Kidney (tissue), 14 donors: ENCODE data around the gene GFOD2. TPM values are rescaled to one million over a fixed set of nuclear protein-coding genes. Genes with fewer than 3 reads are reported as not detected.

Source experiments
- DNase-seq, 5 donors: peaks; one replicate each; pipeline ENCODE4 v3.0.0-alpha.2; 2013 to 2020
- FAIRE-seq: peaks from 2 replicates; lab custom pipeline; 2012; peaks lifted over from hg19 to GRCh38; lab: Jason Lieb, UNC
- H3K27ac ChIP-seq, 2 donors: one replicate each; pipeline ENCODE4 v1.7.0; 2013; ENCODE audit warnings: low read depth in 2 of 2, low read length in 2 of 2, inconsistent platforms in 1 of 2
- H3K27me3 ChIP-seq: one replicate; pipeline ENCODE4 v1.7.1; 2013; ENCODE audit warnings: low read length, inconsistent platforms; ENCODE audit not compliant: control insufficient read depth, insufficient read depth
- H3K36me3 ChIP-seq, 3 donors: one replicate each; pipeline versions ENCODE4 v1.7.0 to v1.7.1; 2013; ENCODE audit warnings: low read length in 3 of 3, control low read depth in 1 of 3, inconsistent platforms in 1 of 3; ENCODE audit not compliant: insufficient read depth in 3 of 3, control insufficient read depth in 2 of 3
- H3K4me1 ChIP-seq, 3 donors: one replicate each; pipeline versions ENCODE4 v1.7.0 to v1.7.1; 2013; ENCODE audit warnings: low read length in 3 of 3, inconsistent platforms in 1 of 3, low read depth in 1 of 3; ENCODE audit not compliant: control insufficient read depth in 2 of 3, insufficient read depth in 2 of 3
- H3K4me3 ChIP-seq, 3 donors: one replicate each; pipeline versions ENCODE4 v1.7.0 to v1.8.1; 2013; ENCODE audit warnings: low read length in 3 of 3, control low read depth in 1 of 3, inconsistent platforms in 1 of 3
- H3K9ac ChIP-seq, 3 donors: one replicate each; pipeline versions ENCODE4 v1.7.0 to v1.7.1; 2013; ENCODE audit warnings: low read length in 3 of 3, control low read depth in 1 of 3, inconsistent platforms in 1 of 3
- H3K9me3 ChIP-seq, 3 donors: one replicate each; pipeline versions ENCODE4 v1.7.0 to v1.7.1; 2013; ENCODE audit warnings: low read length in 3 of 3, control low read depth in 1 of 3, inconsistent platforms in 1 of 3; ENCODE audit not compliant: control insufficient read depth in 2 of 3, insufficient read depth in 1 of 3
- intact Hi-C: fragments of 100-400 bp; cut with DNase I; formaldehyde crosslinking; loops from one replicate; pipeline ENCODE4 v1.11.1; 2022
- polyA plus RNA-seq: library from polyadenylated mRNA; stranded (reverse); fragments of 350-450 nt; fragmentation: Illumina TruSeq; extraction: RNeasy Lipid Tissue Mini Kit (QIAGEN cat#74804); gene quantifications from one replicate; pipeline ENCODE4 v1.2.3, GENCODE V29; 2014; ENCODE audit warnings: low read depth, low replicate concordance; ENCODE audit not compliant: insufficient read depth
- total RNA-seq: library from RNA; stranded (reverse); fragmentation: NEBNext Ultra II Directional; extraction: Animal tissue kit (Norgen Biotek cat#: 25700); gene quantifications from one replicate; pipeline ENCODE4 v1.2.1, GENCODE V29; 2021
- TF ChIP-seq, protein P1 (sequence below): IDR thresholded peaks from 3 replicates; pipeline ENCODE4 v1.5.1; 2012; ENCODE audit warnings: mild to moderate bottlenecking, moderate library complexity, borderline replicate concordance; ENCODE audit not compliant: insufficient read depth; ENCODE audit errors: extremely low read depth
- donor health status: control.
- donor health status: control.
- donor health status: control.
- donor health status: control.
- donor health status: control.
- donor health status: DM: yes; HTN: yes; CAD: no.
- donor health status: Normal renal cell carcinoma (clear cell type).

Gene GFOD2
- total and polyA plus RNA-seq, 2 donors from 2014 or later, result 14.5 to 24.5 TPM

DNA sequence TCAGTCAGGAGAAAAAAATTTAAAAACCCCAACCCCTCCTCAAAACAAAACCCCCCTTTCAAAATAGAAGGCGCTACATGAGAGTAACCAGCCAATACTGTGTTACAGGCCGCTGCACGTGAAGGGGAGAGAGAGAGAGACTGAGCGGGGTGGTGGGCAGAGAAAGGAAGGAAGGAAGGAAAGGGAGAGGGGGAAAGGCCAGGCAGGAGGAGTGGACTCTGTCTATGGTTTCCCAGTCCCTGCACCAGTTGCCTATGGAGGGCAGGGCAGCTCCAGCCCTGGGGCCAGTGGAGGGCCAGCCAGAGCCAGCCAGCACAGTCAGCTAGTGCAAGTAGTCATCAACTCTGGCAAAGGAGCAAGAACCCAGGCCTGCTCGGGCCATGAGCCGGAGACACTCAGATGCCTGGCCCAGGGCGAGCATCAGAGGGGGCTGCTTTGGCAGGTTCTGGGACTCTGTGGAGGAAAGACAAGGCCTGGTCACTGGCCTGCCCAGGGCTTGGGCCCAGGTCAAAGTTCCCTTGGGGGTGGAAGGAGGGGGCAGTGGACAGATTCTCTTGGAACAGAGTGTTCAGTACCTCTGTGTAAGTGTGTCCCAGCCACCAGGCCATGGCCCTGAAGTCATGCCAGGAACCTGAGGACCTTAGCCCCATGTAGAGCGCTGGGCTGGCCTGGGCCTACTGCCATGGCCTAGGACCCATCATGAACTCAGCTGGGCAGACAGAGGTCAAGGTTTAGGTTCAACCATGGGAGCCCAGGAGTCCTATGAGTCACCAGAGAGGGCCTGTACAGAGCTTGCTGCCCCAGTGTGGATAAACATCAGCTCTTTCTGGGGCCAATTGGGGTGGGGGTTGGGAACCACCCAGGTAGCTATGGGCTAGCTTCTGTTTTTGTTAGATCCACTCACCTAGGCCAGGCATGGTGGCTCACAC lies 7.3 kb upstream of the GFOD2 start:
- H3K27me3 ChIP-seq, result no peaks in the 10 kb centered on the region
- no peaks in the 10 kb centered on the region for H3K9me3 ChIP-seq
- no peak overlapping the region for H3K4me3 ChIP-seq
- DNase-seq (peak in 1 of 5 donors; percentile 61), FAIRE-seq (no peak)
- TF ChIP-seq, protein P1, sequence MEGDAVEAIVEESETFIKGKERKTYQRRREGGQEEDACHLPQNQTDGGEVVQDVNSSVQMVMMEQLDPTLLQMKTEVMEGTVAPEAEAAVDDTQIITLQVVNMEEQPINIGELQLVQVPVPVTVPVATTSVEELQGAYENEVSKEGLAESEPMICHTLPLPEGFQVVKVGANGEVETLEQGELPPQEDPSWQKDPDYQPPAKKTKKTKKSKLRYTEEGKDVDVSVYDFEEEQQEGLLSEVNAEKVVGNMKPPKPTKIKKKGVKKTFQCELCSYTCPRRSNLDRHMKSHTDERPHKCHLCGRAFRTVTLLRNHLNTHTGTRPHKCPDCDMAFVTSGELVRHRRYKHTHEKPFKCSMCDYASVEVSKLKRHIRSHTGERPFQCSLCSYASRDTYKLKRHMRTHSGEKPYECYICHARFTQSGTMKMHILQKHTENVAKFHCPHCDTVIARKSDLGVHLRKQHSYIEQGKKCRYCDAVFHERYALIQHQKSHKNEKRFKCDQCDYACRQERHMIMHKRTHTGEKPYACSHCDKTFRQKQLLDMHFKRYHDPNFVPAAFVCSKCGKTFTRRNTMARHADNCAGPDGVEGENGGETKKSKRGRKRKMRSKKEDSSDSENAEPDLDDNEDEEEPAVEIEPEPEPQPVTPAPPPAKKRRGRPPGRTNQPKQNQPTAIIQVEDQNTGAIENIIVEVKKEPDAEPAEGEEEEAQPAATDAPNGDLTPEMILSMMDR, result no peak
- no peaks in the 10 kb centered on the region for H3K4me1 ChIP-seq
- H3K27ac ChIP-seq, result no peak overlapping the region
- intact Hi-C loops, result no loop called here
- H3K36me3 ChIP-seq, result peaks cover 2 to 37% (median 21%) of the 10 kb centered on the region in 3 donors
- no peak overlapping the region for H3K9ac ChIP-seq

DNA sequence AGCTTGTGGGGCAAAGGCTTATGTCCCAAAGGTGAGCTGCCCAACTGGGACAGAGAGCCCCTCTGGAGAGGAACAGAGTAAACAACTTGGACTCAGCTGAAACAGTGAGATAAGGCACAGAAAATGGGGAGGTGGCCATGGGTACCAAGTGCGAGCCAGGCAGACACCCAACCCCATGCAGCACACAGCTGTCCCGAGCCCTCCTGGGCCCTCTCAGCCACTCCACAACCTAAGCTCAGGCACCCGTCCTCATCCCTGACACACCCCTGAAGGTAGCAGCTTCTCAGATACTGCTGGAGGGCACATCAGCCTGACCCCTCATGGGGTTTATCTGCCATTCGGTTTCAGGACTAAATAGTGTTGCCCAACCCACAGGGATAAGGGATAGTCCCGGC lies 4.8 kb upstream of the GFOD2 start:
- peaks cover 0 to 6% (median 0%) of the 10 kb centered on the region in 3 donors for H3K4me1 ChIP-seq
- no peak overlapping the region for H3K4me3 ChIP-seq
- TF ChIP-seq, protein P1, result no peak
- H3K27me3 ChIP-seq, result no peaks in the 10 kb centered on the region
- no peak overlapping the region for H3K9ac ChIP-seq
- peaks cover 2 to 19% (median 5%) of the 10 kb centered on the region in 3 donors for H3K36me3 ChIP-seq
- DNase-seq, result no peak
- H3K9me3 ChIP-seq, result no peaks in the 10 kb centered on the region
- H3K27ac ChIP-seq, result no peak overlapping the region
- intact Hi-C loops, result no loop called here
- no peak for FAIRE-seq

DNA sequence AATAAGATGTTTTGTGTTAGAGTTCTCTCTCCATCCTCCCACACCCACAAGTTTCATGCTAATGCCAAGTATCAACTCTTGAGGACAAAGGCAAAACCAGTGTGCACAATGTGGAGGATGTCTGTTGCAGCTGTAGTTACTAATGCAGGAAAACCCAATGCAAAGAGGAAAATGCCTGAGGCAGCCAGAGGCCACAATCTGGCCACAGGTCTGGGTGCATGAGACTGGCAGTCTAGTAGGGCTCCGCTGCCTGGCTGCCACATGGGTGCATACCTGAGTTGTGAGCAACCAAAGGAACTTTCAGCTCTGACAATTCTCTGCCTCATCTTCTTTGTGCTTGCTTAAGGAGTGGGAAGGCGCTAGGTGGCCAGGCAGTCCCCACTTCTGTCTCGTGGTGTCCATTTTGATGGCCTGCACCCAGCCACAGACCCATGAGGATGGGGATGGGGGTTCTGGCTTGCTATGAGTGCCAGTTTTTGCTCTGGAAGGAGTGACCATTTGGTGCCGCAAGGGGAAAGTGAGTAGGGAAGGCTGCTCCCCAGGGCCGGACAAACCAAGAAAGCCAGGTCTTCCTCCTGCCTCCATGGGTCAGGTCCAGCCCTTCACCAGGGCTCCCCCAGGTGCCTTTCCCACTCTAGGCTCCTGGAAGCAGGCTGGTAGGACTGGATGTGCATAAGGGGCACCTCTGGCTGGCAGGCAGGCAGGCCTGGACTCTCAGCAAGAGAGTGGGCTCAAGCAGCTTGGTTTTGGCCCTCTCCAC lies 4.2 kb upstream of the GFOD2 start:
- FAIRE-seq, result no peak
- no peak for DNase-seq
- Histone ChIP-seq H3K36me3 (peaks cover under 1 to 14% (median 5%) of the 10 kb centered on the region in 3 donors), H3K9me3 (no peaks in the 10 kb centered on the region), H3K4me1 (peaks cover 0 to 10% (median 3%) of the 10 kb centered on the region in 3 donors), H3K4me3 (no peak overlapping the region), H3K27me3 (no peaks in the 10 kb centered on the region), H3K27ac (no peak overlapping the region), H3K9ac (no peak overlapping the region)
- intact Hi-C loops, result no loop called here
- TF ChIP-seq, protein P1, result no peak
